GM23248 (cell line): ENCODE measurements around the gene RELN. TPM values are rescaled to one million over a fixed set of nuclear protein-coding genes. Genes with fewer than 3 reads are reported as not detected.

Experiments
- DNase-seq: peaks from one replicate; pipeline ENCODE4 v3.0.0-alpha.2; 2015
- H2AFZ ChIP-seq: fragments of 200-600 bp; sonication (generic); 2 replicates; pipeline ENCODE4 v1.6.1; 2016; ENCODE audit warnings: antibody characterized with exemption
- H3F3A ChIP-seq: fragments of 200-600 bp; sonication (generic); 2 replicates; pipeline ENCODE4 v1.6.1; 2016; ENCODE audit warnings: mild to moderate bottlenecking, antibody characterized with exemption, mixed run types; ENCODE audit not compliant: insufficient read depth
- H3K27ac ChIP-seq: fragments of 200-600 bp; sonication (generic); 2 replicates; pipeline ENCODE4 v1.5.1; 2016; ENCODE audit warnings: mild to moderate bottlenecking
- H3K27me3 ChIP-seq: fragments of 200-600 bp; sonication (generic); replicated peaks from 2 replicates; pipeline ENCODE4 v1.6.1; 2016; ENCODE audit warnings: mild to moderate bottlenecking; ENCODE audit not compliant: insufficient read depth
- H3K36me3 ChIP-seq: fragments of 200-600 bp; sonication (generic); 2 replicates; pipeline ENCODE4 v1.6.1; 2016; ENCODE audit warnings: low read depth, mild to moderate bottlenecking
- H3K4me1 ChIP-seq: fragments of 200-600 bp; sonication (generic); 2 replicates; pipeline ENCODE4 v1.6.1; 2016; ENCODE audit warnings: mild to moderate bottlenecking; ENCODE audit not compliant: insufficient read depth
- H3K4me2 ChIP-seq: fragments of 200-600 bp; sonication (generic); one replicate; pipeline ENCODE4 v1.6.1; 2016; ENCODE audit warnings: mild to moderate bottlenecking; ENCODE audit not compliant: unreplicated experiment
- H3K4me3 ChIP-seq: fragments of 200-600 bp; sonication (generic); 2 replicates; pipeline ENCODE4 v1.5.1; 2016; ENCODE audit warnings: mild to moderate bottlenecking
- H3K79me2 ChIP-seq: fragments of 200-600 bp; sonication (generic); 2 replicates; pipeline ENCODE4 v1.6.1; 2016; ENCODE audit warnings: mild to moderate bottlenecking; ENCODE audit not compliant: insufficient read depth
- H3K9ac ChIP-seq: fragments of 200-600 bp; sonication (generic); 2 replicates; pipeline ENCODE4 v1.6.1; 2016; ENCODE audit warnings: mild to moderate bottlenecking
- H3K9me2 ChIP-seq: fragments of 200-600 bp; sonication (generic); 2 replicates; pipeline ENCODE4 v1.6.1; 2016; ENCODE audit warnings: mixed run types, mild to moderate bottlenecking, moderate library complexity; ENCODE audit not compliant: insufficient read depth
- H3K9me3 ChIP-seq: fragments of 200-600 bp; sonication (generic); one replicate; pipeline ENCODE4 v1.6.1; 2017; ENCODE audit warnings: low read depth
- H4K20me1 ChIP-seq: fragments of 200-600 bp; sonication (generic); 2 replicates; pipeline ENCODE4 v1.6.0; 2016; ENCODE audit not compliant: insufficient read depth
- EZH2 ChIP-seq: fragments of 200-600 bp; sonication (generic); IDR thresholded peaks from 2 replicates; pipeline ENCODE4 v1.6.1; 2018; ENCODE audit warnings: antibody characterized with exemption, mild to moderate bottlenecking; ENCODE audit not compliant: insufficient read depth, poor library complexity, severe bottlenecking
- EZH2phosphoT487 ChIP-seq: fragments of 200-600 bp; sonication (generic); IDR thresholded peaks from 2 replicates; pipeline ENCODE4 v1.6.1; 2018; ENCODE audit warnings: antibody characterized with exemption, moderate library complexity, mild to moderate bottlenecking, low read depth; ENCODE audit not compliant: insufficient read depth
- WGBS, 2 experiments: methylation state at CpG; one replicate each; pipeline ENCODE4 v1.1.6; 2015 to 2017; ENCODE audit warnings: low lambda C conversion rate in 2 of 2, low coverage in 1 of 2; ENCODE audit errors: missing lambda C conversion rate in 2 of 2; 5-methylcytosine and 5-hydroxymethylcytosine counted together
- in situ Hi-C: fragments of 300-500 bp; cut with MboI; formaldehyde crosslinking; loops from 2 replicates; pipeline ENCODE4 v1.15.0; 2020
- polyA plus RNA-seq: library from polyadenylated mRNA; unstranded; fragments of >200 nt; fragmentation: Nextera tagmentation; extraction: Ambion mirVana; gene quantifications from 2 replicates; pipeline ENCODE4 v1.2.1, GENCODE V29; 2016
- total RNA-seq: library from RNA; depleted of rRNA; stranded (reverse); fragments of >200 nt; shearing (Covaris generic); gene quantifications from 2 replicates; pipeline ENCODE4 v1.2.3, GENCODE V29; 2014

Gene RELN
- total and polyA plus RNA-seq, 2 experiments from 2014 or later: 0.76 to 0.97 TPM

DNA sequence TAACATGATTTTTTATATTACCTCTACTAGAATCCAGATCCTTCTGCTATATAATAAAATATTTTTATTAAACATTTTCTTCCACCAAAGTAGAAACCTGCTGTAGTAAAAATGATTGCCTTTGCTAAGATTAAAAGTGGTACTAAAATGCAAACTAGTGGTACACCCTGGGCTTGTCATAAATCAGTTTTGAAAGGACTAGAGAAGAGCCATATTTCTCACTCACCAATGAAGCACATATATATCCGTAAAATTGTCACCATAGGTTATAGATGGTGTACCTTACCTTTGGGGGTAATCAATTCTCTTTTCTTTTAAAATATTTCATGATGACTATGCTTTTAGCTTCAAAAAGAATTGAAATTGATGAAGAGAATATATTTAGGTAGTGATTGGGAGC is 290.4 kb downstream of the RELN start:
- TF ChIP-seq EZH2phosphoT487: no peak
- TF ChIP-seq EZH2: no peak
- H3F3A ChIP-seq: peaks cover 5% of the 10 kb centered on the region; the same call in 1 of the 2 replicates
- H3K9me3 ChIP-seq: no peaks in the 10 kb centered on the region
- H3K4me2 ChIP-seq: no peak overlapping the region
- no peaks in the 10 kb centered on the region for H3K36me3 ChIP-seq
- no peaks in the 10 kb centered on the region for H4K20me1 ChIP-seq
- 93 to 98% methylated on average over 1 of the region's 1 CpG for WGBS, 2 experiments
- H3K9me2 ChIP-seq: no peaks in the 10 kb centered on the region
- in situ Hi-C loops: no loop called here
- H3K4me1 ChIP-seq: no peaks in the 10 kb centered on the region
- no peak overlapping the region for H3K27ac ChIP-seq
- no peak overlapping the region for H3K4me3 ChIP-seq
- H3K79me2 ChIP-seq: no peaks in the 10 kb centered on the region
- no peak overlapping the region for H3K9ac ChIP-seq
- H2AFZ ChIP-seq: no peak overlapping the region
- no peak for DNase-seq
- no peaks in the 10 kb centered on the region for H3K27me3 ChIP-seq

DNA sequence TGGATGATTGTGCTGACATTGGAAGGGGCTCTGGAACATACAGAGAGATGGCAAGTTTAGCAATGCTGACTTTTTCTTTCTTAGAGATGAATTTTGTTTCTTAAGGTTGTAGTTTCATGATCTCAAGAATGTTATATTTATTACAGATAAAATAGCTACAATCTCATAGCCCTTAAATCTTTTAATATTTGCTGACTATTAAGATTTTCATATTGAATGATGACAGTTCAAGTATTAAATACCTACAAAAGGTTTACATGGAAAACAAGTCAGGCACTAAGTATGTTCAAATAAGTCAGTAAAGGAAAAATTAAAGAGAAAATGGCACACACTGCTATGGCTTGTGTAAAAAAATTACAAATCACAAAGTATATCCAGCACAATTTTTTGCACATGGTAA is 291.4 kb downstream of the RELN start:
- no peaks in the 10 kb centered on the region for H3K4me1 ChIP-seq
- peaks cover 5% of the 10 kb centered on the region; the same call in 1 of the 2 replicates for H3F3A ChIP-seq
- no peak overlapping the region for H2AFZ ChIP-seq
- TF ChIP-seq EZH2phosphoT487 (no peak), EZH2 (no peak)
- H3K27ac ChIP-seq: no peak overlapping the region
- no peaks in the 10 kb centered on the region for H4K20me1 ChIP-seq
- no peaks in the 10 kb centered on the region for H3K9me3 ChIP-seq
- no peaks in the 10 kb centered on the region for H3K79me2 ChIP-seq
- no peaks in the 10 kb centered on the region for H3K36me3 ChIP-seq
- in situ Hi-C loops: no loop called here
- no peak for DNase-seq
- no peaks in the 10 kb centered on the region for H3K27me3 ChIP-seq
- no peak overlapping the region for H3K4me2 ChIP-seq
- no peak overlapping the region for H3K9ac ChIP-seq
- H3K4me3 ChIP-seq: no peak overlapping the region
- no peaks in the 10 kb centered on the region for H3K9me2 ChIP-seq

- no peak overlapping the region for H3K4me2 ChIP-seq
- H3K27ac ChIP-seq: no peak overlapping the region
- no peaks in the 10 kb centered on the region for H3K9me3 ChIP-seq
- no peaks in the 10 kb centered on the region for H3K79me2 ChIP-seq
- H3K4me1 ChIP-seq: no peaks in the 10 kb centered on the region
- no peak overlapping the region for H2AFZ ChIP-seq
- H3F3A ChIP-seq: no peaks in the 10 kb centered on the region
- H3K4me3 ChIP-seq: no peak overlapping the region
- 51 to 56% methylated on average over 4 of the region's 4 CpGs for WGBS, 2 experiments
- H3K9ac ChIP-seq: no peak overlapping the region
- H3K27me3 ChIP-seq: no peaks in the 10 kb centered on the region
- H3K9me2 ChIP-seq: no peaks in the 10 kb centered on the region
- DNase-seq: no peak
- no peaks in the 10 kb centered on the region for H4K20me1 ChIP-seq
- H3K36me3 ChIP-seq: no peaks in the 10 kb centered on the region
- TF ChIP-seq EZH2 (no peak), EZH2phosphoT487 (no peak)
- in situ Hi-C loops: no loop called here
These were observed 293.9 kb downstream of the RELN start for GRCh38 chr7:103695521-103695920.

GRCh38 chr7:103694304-103694703 is 295.2 kb downstream of the RELN start:
- Histone ChIP-seq H3K9ac (no peak overlapping the region), H3K4me1 (peaks cover 4% of the 10 kb centered on the region; the same call in 1 of the 2 replicates), H3K9me3 (no peaks in the 10 kb centered on the region), H2AFZ (no peak overlapping the region), H4K20me1 (no peaks in the 10 kb centered on the region), H3K27ac (no peak overlapping the region), H3K9me2 (no peaks in the 10 kb centered on the region), H3K4me3 (no peak overlapping the region), H3K36me3 (no peaks in the 10 kb centered on the region), H3K27me3 (no peaks in the 10 kb centered on the region), H3F3A (no peaks in the 10 kb centered on the region), H3K4me2 (no peak overlapping the region), H3K79me2 (no peaks in the 10 kb centered on the region)
- WGBS, 2 experiments: 75 to 84% methylated on average over 4 of the region's 4 CpGs
- TF ChIP-seq EZH2phosphoT487: no peak
- TF ChIP-seq EZH2: no peak
- in situ Hi-C loops: no loop called here
- no peak for DNase-seq

GRCh38 chr7:103691291-103691690 is 298.2 kb downstream of the RELN start:
- WGBS, 2 experiments: 92 to 94% methylated on average over 4 of the region's 4 CpGs
- no peak for DNase-seq
- in situ Hi-C loops: no loop called here
- Histone ChIP-seq H3K9me2 (no peaks in the 10 kb centered on the region), H3K4me2 (no peak overlapping the region), H3K36me3 (no peaks in the 10 kb centered on the region), H3K4me3 (no peak overlapping the region), H2AFZ (no peak overlapping the region), H4K20me1 (no peaks in the 10 kb centered on the region), H3F3A (no peaks in the 10 kb centered on the region), H3K9ac (no peak overlapping the region), H3K27ac (no peak overlapping the region), H3K27me3 (no peaks in the 10 kb centered on the region), H3K4me1 (peaks cover 11% of the 10 kb centered on the region; the same call in 1 of the 2 replicates), H3K79me2 (no peaks in the 10 kb centered on the region), H3K9me3 (no peaks in the 10 kb centered on the region)
- TF ChIP-seq EZH2 (no peak), EZH2phosphoT487 (no peak)
